Effector memory CD8-positive, alpha-beta T cell (primary cell): ENCODE data around the gene ILDR1.
"Not testable (repeated sequence)": the region's sequence is repeated elsewhere in the genome, so short reads cannot be mapped to it uniquely, and the experiment has no call there.

Source experiments
- ATAC-seq: fragments of 150-1000 bp; cut with Tn5 transposase; replicated peaks from 2 replicates; pipeline ENCODE4 v1.10.0; 2021; ENCODE audit warnings: mild to moderate bottlenecking, moderate library complexity
- DNase-seq, 3 experiments: peaks; one replicate each; pipeline ENCODE4 v3.0.0; 2021
- H3K27ac Mint-ChIP-seq, 2 donors: one replicate each; pipeline ENCODE4 v1.8.0; 2022; ENCODE audit warnings: mild to moderate bottlenecking in 2 of 2, mixed read lengths in 2 of 2, moderate library complexity in 2 of 2
- H3K27me3 Mint-ChIP-seq, 2 donors: one replicate each; pipeline ENCODE4 v1.8.0; 2022; ENCODE audit warnings: mixed read lengths in 2 of 2
- H3K36me3 Mint-ChIP-seq: one replicate; pipeline ENCODE4 v1.8.0; 2022; ENCODE audit warnings: mild to moderate bottlenecking, moderate library complexity, mixed read lengths; ENCODE audit not compliant: insufficient read depth
- H3K4me1 Mint-ChIP-seq, 2 donors: one replicate each; pipeline ENCODE4 v1.8.0; 2022; ENCODE audit warnings: low read depth in 2 of 2, mixed read lengths in 2 of 2
- H3K4me3 Mint-ChIP-seq, 2 donors: one replicate each; pipeline ENCODE4 v1.8.0; 2022; ENCODE audit warnings: mild to moderate bottlenecking in 2 of 2, mixed read lengths in 2 of 2, moderate library complexity in 2 of 2
- H3K9me3 Mint-ChIP-seq, 2 donors: one replicate each; pipeline ENCODE4 v1.8.0; 2022; ENCODE audit warnings: mixed read lengths in 2 of 2

Gene ILDR1

DNA sequence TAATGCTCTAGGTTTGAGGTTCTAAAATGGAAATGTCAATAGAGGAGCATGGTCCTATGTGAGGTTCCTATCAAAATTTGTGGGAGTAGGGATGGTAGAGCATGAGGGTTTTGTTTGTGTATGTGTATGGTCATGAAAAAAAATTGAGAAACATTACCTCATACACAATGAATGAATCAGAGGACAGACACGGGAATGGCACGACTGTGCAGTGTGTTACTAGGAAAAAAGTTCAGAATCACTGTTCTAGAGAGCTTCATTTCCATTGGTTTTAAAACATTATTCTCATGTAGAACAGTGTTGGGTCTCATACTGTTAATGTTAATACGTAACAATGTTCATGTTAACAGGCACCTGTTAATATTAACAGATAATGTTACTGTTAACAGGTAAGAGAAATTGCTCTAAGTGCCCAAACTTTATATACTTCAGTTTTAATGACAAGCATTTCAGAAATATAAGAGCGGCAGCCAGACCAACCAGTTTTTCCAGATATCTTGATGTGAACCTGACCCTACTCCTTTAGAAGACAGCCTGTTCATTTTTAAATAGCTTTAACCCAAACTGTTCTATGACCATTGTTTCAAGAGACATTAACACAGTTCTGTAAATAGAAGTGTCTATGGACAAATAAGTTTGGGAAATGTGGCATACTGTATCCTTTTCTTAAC lies 79.8 kb downstream of the ILDR1 start:
- Mint-ChIP-seq H3K9me3 (no peaks in the 10 kb centered on the region), H3K27me3 (no peaks in the 10 kb centered on the region), H3K4me1 (no peaks in the 10 kb centered on the region), H3K27ac (no peak overlapping the region), H3K4me3 (no peak overlapping the region), H3K36me3 (no peaks in the 10 kb centered on the region)
- no peak for DNase-seq
- no peak for ATAC-seq

DNA sequence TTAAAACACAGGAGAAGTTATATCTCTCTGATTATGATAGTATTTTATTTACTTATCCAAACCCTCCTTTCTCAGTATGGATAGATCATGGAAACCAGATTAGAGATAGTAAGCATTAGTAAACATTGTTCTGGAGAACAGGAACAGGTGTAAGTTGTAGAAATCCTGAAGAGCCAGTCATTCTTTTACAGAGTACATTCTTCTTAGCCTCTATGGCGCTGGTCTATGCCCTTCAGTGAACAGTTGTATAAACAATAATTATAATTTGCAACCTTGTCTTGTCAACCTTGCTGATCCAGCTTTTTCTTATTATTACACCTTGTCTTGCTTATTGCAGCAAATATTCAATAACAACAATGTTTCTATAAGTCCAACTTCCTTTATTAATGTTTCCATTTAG lies 80.5 kb downstream of the ILDR1 start:
- Mint-ChIP-seq H3K4me3 (no peak overlapping the region), H3K36me3 (no peaks in the 10 kb centered on the region), H3K27me3 (no peaks in the 10 kb centered on the region), H3K4me1 (no peaks in the 10 kb centered on the region), H3K27ac (no peak overlapping the region), H3K9me3 (no peaks in the 10 kb centered on the region)
- ATAC-seq (no peak), DNase-seq (no peak)

DNA sequence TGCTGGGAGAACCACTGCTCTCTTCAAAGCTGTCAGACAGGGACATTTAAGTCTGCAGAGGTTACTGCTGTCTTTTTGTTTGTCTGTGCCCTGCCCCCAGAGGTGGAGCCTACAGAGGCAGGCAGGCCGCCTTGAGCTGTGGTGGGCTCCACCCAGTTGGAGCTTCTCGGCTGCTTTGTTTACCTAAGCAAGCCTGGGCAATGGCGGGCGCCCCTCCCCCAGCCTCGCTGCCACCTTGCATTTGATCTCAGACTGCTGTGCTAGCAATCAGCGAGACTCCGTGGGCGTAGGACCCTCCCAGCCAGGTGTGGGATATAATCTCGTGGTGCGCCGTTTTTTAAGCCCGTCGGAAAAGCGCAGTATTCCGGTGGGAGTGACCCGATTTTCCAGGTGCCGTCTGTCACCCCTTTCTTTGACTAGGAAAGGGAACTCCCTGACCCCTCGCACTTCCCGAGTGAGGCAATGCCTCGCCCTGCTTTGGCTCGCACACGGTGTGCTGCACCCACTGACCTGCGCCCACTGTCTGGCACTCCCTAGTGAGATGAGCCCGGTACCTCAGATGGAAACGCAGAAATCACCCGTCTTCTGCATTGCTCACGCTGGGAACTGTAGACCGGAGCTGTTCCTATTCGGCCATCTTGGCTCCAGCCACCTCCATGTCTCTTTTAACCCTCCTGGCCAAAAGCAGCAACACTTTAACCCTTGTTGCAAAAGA lies 83.7 kb downstream of the ILDR1 start:
- not testable (repeated sequence) for H3K36me3 Mint-ChIP-seq, H3K27ac Mint-ChIP-seq, H3K4me3 Mint-ChIP-seq, H3K4me1 Mint-ChIP-seq, H3K9me3 Mint-ChIP-seq, ATAC-seq, H3K27me3 Mint-ChIP-seq, DNase-seq
